Measurements from ENCODE around the gene DNAJC3.
"Not testable (repeated sequence)": the region's sequence is repeated elsewhere in the genome, so short reads cannot be mapped to it uniquely, and the experiment has no call there.

DNAJC3 gene

DNA sequence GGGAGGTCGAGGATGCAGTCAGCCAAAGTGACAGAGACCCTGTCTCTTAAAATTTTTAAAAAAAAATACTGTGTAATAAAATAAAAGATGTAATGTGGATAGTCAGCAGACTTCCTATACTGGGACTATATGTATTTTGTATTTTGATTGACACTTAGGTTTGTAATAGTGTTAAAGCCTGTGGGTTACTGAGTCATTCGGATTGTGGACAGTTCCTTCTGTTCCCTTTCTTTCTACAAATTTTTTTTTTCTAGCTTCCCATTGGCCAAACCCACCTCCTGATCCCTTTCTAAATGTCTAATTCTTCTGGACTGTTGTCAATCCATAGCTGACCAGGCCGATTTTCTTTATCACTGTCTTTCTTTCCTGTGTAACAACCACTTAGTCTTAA lies 108.0 kb downstream of the DNAJC3 start:
- no peak overlapping the region for H3K4me2 ChIP-seq (ENCODE audit: low read depth, low read length, poor library complexity, severe bottlenecking)
- H2AFZ ChIP-seq (ENCODE audit: low read depth, low read length, severe bottlenecking), result no peak overlapping the region
- no peaks in the 10 kb centered on the region for H3F3A ChIP-seq (ENCODE audit: insufficient read depth)
- H3K4me3 ChIP-seq (ENCODE audit: insufficient read depth, low read length, poor library complexity, severe bottlenecking), result no peak overlapping the region
- no peak for TF ChIP-seq EZH2phosphoT487 (conservative IDR thresholded peaks at IDR 0.05; ENCODE audit: low read length)
- TF ChIP-seq, protein P1, sequence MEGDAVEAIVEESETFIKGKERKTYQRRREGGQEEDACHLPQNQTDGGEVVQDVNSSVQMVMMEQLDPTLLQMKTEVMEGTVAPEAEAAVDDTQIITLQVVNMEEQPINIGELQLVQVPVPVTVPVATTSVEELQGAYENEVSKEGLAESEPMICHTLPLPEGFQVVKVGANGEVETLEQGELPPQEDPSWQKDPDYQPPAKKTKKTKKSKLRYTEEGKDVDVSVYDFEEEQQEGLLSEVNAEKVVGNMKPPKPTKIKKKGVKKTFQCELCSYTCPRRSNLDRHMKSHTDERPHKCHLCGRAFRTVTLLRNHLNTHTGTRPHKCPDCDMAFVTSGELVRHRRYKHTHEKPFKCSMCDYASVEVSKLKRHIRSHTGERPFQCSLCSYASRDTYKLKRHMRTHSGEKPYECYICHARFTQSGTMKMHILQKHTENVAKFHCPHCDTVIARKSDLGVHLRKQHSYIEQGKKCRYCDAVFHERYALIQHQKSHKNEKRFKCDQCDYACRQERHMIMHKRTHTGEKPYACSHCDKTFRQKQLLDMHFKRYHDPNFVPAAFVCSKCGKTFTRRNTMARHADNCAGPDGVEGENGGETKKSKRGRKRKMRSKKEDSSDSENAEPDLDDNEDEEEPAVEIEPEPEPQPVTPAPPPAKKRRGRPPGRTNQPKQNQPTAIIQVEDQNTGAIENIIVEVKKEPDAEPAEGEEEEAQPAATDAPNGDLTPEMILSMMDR (IDR thresholded peaks at IDR 0.05; ENCODE audit: insufficient read depth, low read length, poor library complexity, severe bottlenecking), result no peak
- no peaks in the 10 kb centered on the region for H3K27me3 ChIP-seq (ENCODE audit: low read length)
- H3K27ac ChIP-seq (ENCODE audit: low read depth, low read length), result no peak overlapping the region
- no peaks in the 10 kb centered on the region for H3K36me3 ChIP-seq (ENCODE audit: low read length)
- no peak overlapping the region for H3K9ac ChIP-seq (ENCODE audit: low read length)
- H3K9me2 ChIP-seq (replicated peaks; ENCODE audit: insufficient read depth, low read length), result no peaks in the 10 kb centered on the region
- H4K20me1 ChIP-seq (ENCODE audit: low read depth, low read length), result no peaks in the 10 kb centered on the region
- no peaks in the 10 kb centered on the region for H3K79me2 ChIP-seq (ENCODE audit: insufficient read depth, low read length)
- no peaks in the 10 kb centered on the region for H3K9me3 ChIP-seq (ENCODE audit: insufficient read depth, low read length)

DNA sequence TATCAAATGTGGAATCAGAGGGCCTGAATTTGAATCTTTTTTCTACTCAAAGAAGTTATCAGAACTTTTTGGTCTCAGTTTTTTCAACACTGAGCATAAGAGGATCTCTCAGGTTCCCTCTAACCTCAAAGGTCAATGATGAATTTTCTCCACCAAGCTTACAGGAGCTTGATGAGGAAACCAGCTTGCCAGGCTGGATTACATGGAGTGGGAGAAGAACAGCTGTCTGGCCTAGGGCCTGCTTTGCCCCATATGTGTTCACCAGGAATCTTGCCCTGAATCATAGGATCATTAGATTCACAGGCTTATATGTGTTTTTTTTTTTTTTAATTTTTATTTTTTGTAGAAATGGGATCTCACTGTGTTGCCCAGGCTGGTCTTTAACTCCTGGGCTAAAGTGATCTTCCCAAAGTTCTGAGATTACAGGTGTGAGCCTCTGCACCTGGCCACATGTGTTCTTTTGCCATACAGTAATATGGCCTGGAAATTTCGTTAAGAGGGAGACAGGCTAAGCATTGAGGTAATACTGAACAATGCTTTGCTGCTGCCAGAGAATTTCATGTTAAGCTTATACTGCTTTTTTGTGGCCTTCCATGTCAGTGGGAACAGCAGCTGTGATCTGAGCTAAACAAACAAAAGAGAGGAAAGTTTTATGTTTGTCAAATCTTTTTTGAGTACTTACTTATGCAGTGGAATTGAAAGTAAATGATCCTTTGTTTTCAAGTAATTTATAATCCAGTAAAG lies 110.6 kb downstream of the DNAJC3 start:
- Histone ChIP-seq H3F3A (ENCODE audit: insufficient read depth) (no peaks in the 10 kb centered on the region), H3K79me2 (ENCODE audit: insufficient read depth, low read length) (no peaks in the 10 kb centered on the region), H4K20me1 (ENCODE audit: low read depth, low read length) (no peaks in the 10 kb centered on the region), H3K27ac (ENCODE audit: low read depth, low read length) (no peak overlapping the region), H3K9me3 (ENCODE audit: insufficient read depth, low read length) (no peaks in the 10 kb centered on the region), H3K4me3 (ENCODE audit: insufficient read depth, low read length, poor library complexity, severe bottlenecking) (no peak overlapping the region), H3K4me2 (ENCODE audit: low read depth, low read length, poor library complexity, severe bottlenecking) (no peak overlapping the region), H3K9me2 (replicated peaks; ENCODE audit: insufficient read depth, low read length) (no peaks in the 10 kb centered on the region), H3K36me3 (ENCODE audit: low read length) (no peaks in the 10 kb centered on the region), H3K9ac (ENCODE audit: low read length) (no peak overlapping the region), H2AFZ (ENCODE audit: low read depth, low read length, severe bottlenecking) (no peak overlapping the region), H3K27me3 (ENCODE audit: low read length) (no peaks in the 10 kb centered on the region)
- TF ChIP-seq, protein P1 (IDR thresholded peaks at IDR 0.05; ENCODE audit: insufficient read depth, low read length, poor library complexity, severe bottlenecking), result no peak
- no peak for TF ChIP-seq EZH2phosphoT487 (conservative IDR thresholded peaks at IDR 0.05; ENCODE audit: low read length)

DNA sequence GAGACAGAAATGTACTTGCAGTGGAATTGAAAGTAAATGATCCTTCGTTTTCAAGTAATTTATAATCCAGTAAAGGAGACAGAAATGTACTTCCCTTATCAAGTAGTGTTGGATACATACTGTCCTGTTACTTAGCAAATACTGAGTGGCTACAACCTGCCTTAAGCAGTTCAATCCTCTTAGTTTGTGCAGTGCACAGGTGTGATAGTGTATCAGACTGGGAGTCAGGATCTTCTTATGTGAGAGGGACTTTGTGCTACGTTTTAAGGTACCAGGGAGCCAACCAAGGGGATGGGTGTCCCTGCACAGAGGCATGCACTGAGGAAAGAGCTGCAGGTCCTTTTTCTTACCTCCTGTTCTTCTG lies 111.1 kb downstream of the DNAJC3 start:
- Histone ChIP-seq H3K27ac (ENCODE audit: low read depth, low read length) (no peak overlapping the region), H3K9ac (ENCODE audit: low read length) (no peak overlapping the region), H4K20me1 (ENCODE audit: low read depth, low read length) (no peaks in the 10 kb centered on the region), H3K9me3 (ENCODE audit: insufficient read depth, low read length) (no peaks in the 10 kb centered on the region), H3K27me3 (ENCODE audit: low read length) (no peaks in the 10 kb centered on the region), H2AFZ (ENCODE audit: low read depth, low read length, severe bottlenecking) (no peak overlapping the region), H3K4me2 (ENCODE audit: low read depth, low read length, poor library complexity, severe bottlenecking) (no peak overlapping the region), H3K9me2 (replicated peaks; ENCODE audit: insufficient read depth, low read length) (no peaks in the 10 kb centered on the region), H3F3A (ENCODE audit: insufficient read depth) (no peaks in the 10 kb centered on the region), H3K4me3 (ENCODE audit: insufficient read depth, low read length, poor library complexity, severe bottlenecking) (no peak overlapping the region), H3K79me2 (ENCODE audit: insufficient read depth, low read length) (no peaks in the 10 kb centered on the region), H3K36me3 (ENCODE audit: low read length) (no peaks in the 10 kb centered on the region)
- no peak for TF ChIP-seq EZH2phosphoT487 (conservative IDR thresholded peaks at IDR 0.05; ENCODE audit: low read length)
- TF ChIP-seq, protein P1 (IDR thresholded peaks at IDR 0.05; ENCODE audit: insufficient read depth, low read length, poor library complexity, severe bottlenecking), result no peak

DNA sequence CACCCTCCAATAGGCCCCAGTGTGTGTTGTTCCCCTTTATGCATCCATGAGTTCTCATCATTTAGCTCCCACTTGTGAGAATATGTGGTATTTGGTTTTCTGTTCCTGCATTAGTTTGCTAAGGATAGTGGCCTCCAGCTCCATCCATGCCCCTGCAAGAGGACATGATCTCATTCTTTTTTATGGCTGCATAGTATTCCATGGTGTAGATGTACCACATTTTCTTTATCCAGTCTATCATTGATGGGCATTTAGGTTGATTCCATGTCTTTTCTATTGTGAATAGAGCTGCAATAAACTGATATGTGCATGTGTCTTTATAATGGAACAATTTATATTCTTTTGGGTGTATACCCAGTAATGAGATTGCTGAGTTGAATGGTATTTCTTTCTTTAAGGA lies 112.4 kb downstream of the DNAJC3 start:
- not testable (repeated sequence) for H3K4me2 ChIP-seq (ENCODE audit: low read depth, low read length, poor library complexity, severe bottlenecking); H3K36me3 ChIP-seq (ENCODE audit: low read length); H3K9me2 ChIP-seq (replicated peaks; ENCODE audit: insufficient read depth, low read length); H2AFZ ChIP-seq (ENCODE audit: low read depth, low read length, severe bottlenecking); H3F3A ChIP-seq (ENCODE audit: insufficient read depth); H3K27me3 ChIP-seq (ENCODE audit: low read length); H3K79me2 ChIP-seq (ENCODE audit: insufficient read depth, low read length); H3K27ac ChIP-seq (ENCODE audit: low read depth, low read length); H3K9me3 ChIP-seq (ENCODE audit: insufficient read depth, low read length); H4K20me1 ChIP-seq (ENCODE audit: low read depth, low read length); H3K9ac ChIP-seq (ENCODE audit: low read length); H3K4me3 ChIP-seq (ENCODE audit: insufficient read depth, low read length, poor library complexity, severe bottlenecking)
